PFSK-1 (cell line): Measurements from ENCODE around the gene PRRG4.

Experiments used
- FOXP2 ChIP-seq: optimal IDR thresholded peaks from 2 replicates; pipeline ENCODE3; 2011; ENCODE audit warnings: borderline replicate concordance, control low read depth, inconsistent platforms; ENCODE audit not compliant: insufficient read depth; ENCODE audit errors: extremely low read length, extremely low read depth
- POLR2AphosphoS5 ChIP-seq: IDR thresholded peaks from 2 replicates; pipeline ENCODE4 v1.6.1; 2012; ENCODE audit warnings: low read depth, mild to moderate bottlenecking, control low read depth, low read length, moderate library complexity
- REST ChIP-seq, 2 experiments: IDR thresholded peaks; 2 replicates each; pipeline versions ENCODE4 v1.6.1 to v1.8.0; 2011 to 2012; ENCODE audit warnings: low read depth in 2 of 2, low read length in 2 of 2, control low read depth in 1 of 2, inconsistent platforms in 1 of 2, mild to moderate bottlenecking in 1 of 2, moderate library complexity in 1 of 2; ENCODE audit not compliant: insufficient read depth in 1 of 2
- SIN3A ChIP-seq: IDR thresholded peaks from 2 replicates; pipeline ENCODE4 v1.6.1; 2012; ENCODE audit warnings: mild to moderate bottlenecking, low read length, moderate library complexity, borderline replicate concordance; ENCODE audit not compliant: insufficient read depth
- TAF1 ChIP-seq: IDR thresholded peaks from 2 replicates; pipeline ENCODE4 v1.6.1; 2012; ENCODE audit warnings: low read length, control low read depth, borderline replicate concordance; ENCODE audit not compliant: insufficient read depth

The PRRG4 gene

GRCh38 chr11:32893343-32894148 lies 63.8 kb downstream of the PRRG4 start:
- TF ChIP-seq POLR2AphosphoS5 (no peak), REST (IDR thresholded peaks at IDR 0.05; ENCODE audit: insufficient read depth in 1 of 2, low read depth in 2 of 2, low read length in 2 of 2) (0 out of 4 replicates have a peak, but pooled peaks of 1 of the 2 experiments have one; percentile 23), TAF1 (no peak), FOXP2 (peak; percentile 12), SIN3A (peak; percentile 75; the same call in 1 of the 2 replicates)

DNA sequence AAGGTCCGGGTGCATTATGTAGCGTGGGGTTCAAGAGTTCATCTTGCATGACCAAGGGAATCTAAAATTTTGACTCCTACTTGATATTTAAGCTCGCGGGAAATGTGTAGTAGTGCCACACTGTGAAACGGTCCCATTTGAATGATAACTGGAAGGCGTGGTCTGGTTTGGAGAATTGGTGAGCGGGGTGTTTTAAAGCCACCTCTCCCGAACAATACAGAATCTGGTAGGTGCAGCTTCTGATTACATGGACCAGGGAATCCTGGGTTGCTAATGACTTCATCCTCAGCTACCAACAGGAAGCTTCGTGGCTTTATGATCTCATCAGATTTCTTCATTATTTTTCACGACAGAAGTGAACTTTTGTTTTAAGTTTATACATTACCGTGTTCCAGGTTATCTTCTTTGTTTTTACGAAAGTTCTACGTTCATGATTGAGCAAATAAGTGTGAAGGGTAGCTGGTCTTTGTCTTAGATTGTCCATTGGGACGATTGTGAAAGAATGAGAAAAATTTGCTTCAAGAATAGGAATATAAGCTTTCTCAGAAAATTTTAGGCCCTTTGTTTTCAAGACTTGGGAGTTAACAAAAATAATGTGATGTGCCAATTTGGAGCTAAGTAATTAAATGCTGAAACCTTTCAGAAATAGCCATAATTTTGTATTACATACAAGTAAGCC lies 64.6 kb downstream of the PRRG4 start:
- peak; percentile 51; the same call in 1 of the 2 replicates for TF ChIP-seq POLR2AphosphoS5
- no peak for TF ChIP-seq REST (IDR thresholded peaks at IDR 0.05; ENCODE audit: insufficient read depth in 1 of 2, low read depth in 2 of 2, low read length in 2 of 2)
- TF ChIP-seq FOXP2: no peak
- TF ChIP-seq TAF1: 0 out of 2 replicates have a peak, but pooled peaks have one; percentile 69
- no peak for TF ChIP-seq SIN3A

- no peak for TF ChIP-seq REST (IDR thresholded peaks at IDR 0.05; ENCODE audit: insufficient read depth in 1 of 2, low read depth in 2 of 2, low read length in 2 of 2)
- TF ChIP-seq SIN3A: no peak
- no peak for TF ChIP-seq FOXP2
- TF ChIP-seq POLR2AphosphoS5: no peak
- TF ChIP-seq TAF1: no peak
These were observed 65.2 kb downstream of the PRRG4 start for GRCh38 chr11:32894921-32895320.

GRCh38 chr11:32895471-32895870 lies 65.7 kb downstream of the PRRG4 start:
- no peak for TF ChIP-seq REST (IDR thresholded peaks at IDR 0.05; ENCODE audit: insufficient read depth in 1 of 2, low read depth in 2 of 2, low read length in 2 of 2)
- no peak for TF ChIP-seq TAF1
- no peak for TF ChIP-seq SIN3A
- TF ChIP-seq POLR2AphosphoS5: no peak
- no peak for TF ChIP-seq FOXP2
